ENCODE measurements around the gene GADD45A.
"Not testable (repeated sequence)": the region's sequence is repeated elsewhere in the genome, so short reads cannot be mapped to it uniquely, and the experiment has no call there.

The GADD45A gene

DNA sequence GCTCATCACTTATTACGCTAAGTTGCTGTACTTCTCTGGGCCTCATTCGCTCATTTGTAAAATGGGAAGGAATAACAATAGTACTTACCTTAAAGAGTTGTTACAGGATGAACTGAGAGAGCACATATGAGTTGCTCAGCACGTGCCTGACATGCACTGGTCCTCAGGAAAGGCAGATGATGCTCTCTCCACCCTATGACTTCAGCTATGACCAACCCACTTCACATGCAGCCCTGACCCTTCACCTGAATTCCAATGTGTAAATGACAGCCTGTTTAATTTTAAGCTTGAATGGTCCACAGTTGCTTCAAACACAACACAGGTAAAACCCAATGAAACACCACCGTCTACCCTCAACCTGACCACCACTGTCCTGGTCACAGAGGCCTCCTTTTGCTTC, 32.9 kb downstream of the GADD45A start:
- no peak for DNase-seq (ENCODE audit: low read depth in 2 of 3, low spot score in 1 of 3)

DNA sequence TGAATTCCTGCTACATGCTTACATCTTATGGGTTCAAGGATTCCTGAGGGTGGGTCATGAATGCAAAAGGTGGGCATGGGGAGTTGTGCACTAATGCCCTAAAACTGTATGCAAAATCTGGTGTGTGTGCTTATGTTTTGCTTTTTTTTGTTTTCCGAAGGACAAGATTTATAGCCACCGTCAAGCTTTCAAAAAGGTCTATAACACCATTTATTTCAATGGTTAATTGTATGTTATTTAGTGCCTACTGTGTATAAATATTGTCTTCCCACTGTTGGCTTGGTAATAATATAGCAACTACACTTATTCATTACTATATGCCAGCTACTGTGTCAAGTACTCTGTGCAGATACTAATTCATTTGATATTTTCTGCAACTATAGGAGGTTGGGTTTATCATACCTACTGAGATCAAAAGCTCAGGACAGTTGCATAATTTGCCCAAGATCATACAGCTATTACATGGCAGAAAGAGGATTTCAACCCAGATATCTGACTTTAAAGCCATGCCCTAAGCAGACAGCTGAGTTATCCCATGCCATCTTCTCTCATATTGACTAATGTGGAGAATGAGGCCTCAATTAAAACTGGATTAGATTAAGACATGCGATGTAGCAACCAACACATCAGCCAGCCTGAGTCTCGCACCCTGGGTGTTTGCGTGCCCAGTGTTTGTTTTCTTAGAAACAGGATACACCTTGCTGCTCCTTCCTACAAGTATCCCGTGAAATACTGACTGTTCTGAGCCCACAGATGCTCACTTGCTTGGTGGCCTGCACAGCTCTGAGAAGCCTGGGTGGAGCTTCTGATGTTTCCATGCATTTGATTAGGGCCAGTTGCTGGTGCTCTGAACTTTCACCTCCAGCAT, 34.6 kb downstream of the GADD45A start:
- DNase-seq (ENCODE audit: low read depth in 2 of 3, low spot score in 1 of 3) = no peak

GRCh38 chr1:67721112-67721511, 36.1 kb downstream of the GADD45A start:
- no peak for DNase-seq (ENCODE audit: low read depth in 2 of 3, low spot score in 1 of 3)

DNA sequence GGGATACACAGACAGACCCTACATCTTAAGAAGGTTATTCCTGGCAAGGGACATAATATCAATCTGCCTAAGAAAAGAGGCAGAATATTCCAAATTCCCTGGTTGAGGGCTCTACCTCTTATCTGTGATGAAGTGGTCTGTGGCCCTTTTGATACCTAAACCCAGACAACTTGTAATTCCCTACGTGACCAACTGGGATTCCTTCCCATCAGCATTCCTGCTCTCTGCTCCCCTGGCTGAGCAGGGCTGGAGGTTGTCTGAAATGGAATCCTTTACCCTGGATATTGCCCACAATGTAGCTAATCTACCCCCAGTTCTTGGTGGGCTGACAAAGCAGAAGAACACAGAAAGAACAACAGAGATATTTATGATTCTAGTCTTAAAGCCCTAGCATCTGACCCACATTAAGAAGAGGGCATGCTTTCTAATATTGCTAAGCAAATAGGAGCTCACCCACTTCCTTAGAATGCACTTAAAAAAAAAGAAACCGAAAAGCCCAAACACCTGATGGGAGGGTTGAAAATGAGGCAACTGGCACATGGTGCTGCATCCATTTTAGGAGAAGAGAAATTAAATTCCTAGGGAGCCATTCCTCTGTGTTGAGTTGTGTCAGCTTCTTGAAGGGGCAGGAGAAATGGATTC, 36.8 kb downstream of the GADD45A start:
- no peak for DNase-seq (ENCODE audit: low read depth in 2 of 3, low spot score in 1 of 3)

- no peak for DNase-seq (ENCODE audit: low read depth in 2 of 3, low spot score in 1 of 3)
These were observed 37.4 kb downstream of the GADD45A start for GRCh38 chr1:67722292-67722944.

DNA sequence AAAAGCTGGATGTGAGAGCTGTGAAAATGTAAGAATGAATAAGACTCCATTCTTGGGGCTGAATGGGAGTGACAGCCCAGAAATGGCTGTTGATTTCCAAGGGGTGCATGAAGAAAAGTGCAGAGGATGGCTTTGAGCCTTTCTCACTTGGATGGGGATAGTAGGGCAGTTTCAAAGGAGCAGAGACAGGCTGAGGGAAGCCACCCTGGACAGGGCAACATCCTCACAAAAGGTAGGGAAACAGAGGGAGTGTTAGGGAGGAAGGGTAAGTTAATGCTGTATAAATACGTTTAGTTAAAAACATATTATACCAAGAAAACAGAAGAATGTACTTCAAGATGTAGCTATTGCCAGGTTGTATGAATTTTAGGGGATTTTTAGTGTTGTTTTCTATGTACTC, 38.1 kb downstream of the GADD45A start:
- DNase-seq (ENCODE audit: low read depth in 2 of 3, low spot score in 1 of 3) = no peak

DNA sequence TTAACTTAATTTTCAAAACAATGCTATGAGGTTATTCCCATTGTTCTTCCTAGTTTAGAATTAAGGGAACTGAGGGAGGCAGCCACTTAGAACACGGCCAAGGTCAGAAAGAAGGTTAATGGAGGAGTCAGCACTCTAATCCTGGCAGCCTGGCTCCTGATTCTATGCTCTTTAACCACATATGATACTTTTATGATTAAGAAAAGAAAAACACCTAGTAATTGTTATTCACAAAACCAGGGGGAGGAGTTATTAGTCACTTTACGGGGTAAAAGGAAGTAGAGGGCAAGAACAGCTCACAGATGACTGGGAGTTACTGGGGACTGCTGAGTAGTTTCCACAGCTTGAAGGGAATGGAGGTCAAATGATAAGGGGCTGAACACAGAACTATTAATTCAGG, 38.6 kb downstream of the GADD45A start:
- peak in 2 of 3 donors; percentile 4 to 26 for DNase-seq (ENCODE audit: low read depth in 2 of 3, low spot score in 1 of 3)

DNA sequence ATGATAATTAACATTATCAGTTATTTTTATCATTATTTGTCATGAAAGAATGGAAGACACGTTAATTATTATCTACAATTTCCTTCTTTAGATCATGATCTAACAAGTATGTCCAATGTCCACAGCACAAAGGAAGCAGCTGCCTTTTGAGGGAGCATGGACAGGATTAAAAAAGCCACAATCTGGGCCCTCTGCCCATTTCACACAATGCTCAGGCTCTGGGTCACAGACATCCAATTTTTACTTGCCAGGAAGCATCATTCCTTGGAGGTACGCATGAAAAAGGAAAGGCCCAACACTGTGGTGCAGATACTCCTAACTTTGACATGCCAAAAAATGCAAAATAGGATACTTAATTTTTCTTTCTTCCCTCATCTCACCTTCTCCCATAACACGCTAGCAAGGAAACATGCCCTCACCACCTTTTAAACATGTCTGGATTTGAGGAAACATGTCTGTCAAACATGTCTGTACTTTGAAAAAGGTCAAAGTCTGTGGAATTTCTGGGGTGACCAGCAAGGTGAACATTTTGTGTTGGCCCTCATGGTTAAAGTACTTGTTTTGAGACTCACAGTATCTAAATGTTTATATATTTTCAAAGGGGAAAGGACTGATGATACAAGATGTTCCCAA, 40.0 kb downstream of the GADD45A start:
- DNase-seq (ENCODE audit: low read depth in 2 of 3, low spot score in 1 of 3) = no peak

- no peak for DNase-seq (ENCODE audit: low read depth in 2 of 3, low spot score in 1 of 3)
These were observed 41.2 kb downstream of the GADD45A start for GRCh38 chr1:67726224-67726623.

DNA sequence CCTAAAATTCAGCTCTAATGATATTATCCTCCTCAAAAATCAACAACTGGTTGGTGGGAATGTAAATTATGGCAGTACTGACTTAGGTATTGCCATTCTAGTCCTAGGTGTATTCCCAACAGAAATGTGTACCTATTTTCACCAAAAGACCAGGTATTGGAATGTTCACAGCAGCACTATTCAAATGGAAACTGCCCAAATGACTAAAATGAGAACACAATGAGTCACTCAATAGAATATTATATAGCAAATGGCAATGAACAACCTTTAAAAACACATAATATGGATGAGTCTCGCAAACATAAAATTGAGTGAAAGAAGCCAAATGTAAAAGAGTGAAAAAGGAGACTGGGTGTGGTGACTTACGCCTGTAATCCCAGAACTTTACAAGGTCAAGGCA, 44.9 kb downstream of the GADD45A start:
- no peak for DNase-seq (ENCODE audit: low read depth in 2 of 3, low spot score in 1 of 3)

GRCh38 chr1:67730312-67730711, 45.3 kb downstream of the GADD45A start:
- not testable (repeated sequence) for DNase-seq (ENCODE audit: low read depth in 2 of 3, low spot score in 1 of 3)

- DNase-seq (ENCODE audit: low read depth in 2 of 3, low spot score in 1 of 3) = no peak
These were observed 46.3 kb downstream of the GADD45A start for GRCh38 chr1:67731322-67731721.

GRCh38 chr1:67732750-67733151, 47.8 kb downstream of the GADD45A start:
- no peak for DNase-seq (ENCODE audit: low read depth in 2 of 3, low spot score in 1 of 3)

DNA sequence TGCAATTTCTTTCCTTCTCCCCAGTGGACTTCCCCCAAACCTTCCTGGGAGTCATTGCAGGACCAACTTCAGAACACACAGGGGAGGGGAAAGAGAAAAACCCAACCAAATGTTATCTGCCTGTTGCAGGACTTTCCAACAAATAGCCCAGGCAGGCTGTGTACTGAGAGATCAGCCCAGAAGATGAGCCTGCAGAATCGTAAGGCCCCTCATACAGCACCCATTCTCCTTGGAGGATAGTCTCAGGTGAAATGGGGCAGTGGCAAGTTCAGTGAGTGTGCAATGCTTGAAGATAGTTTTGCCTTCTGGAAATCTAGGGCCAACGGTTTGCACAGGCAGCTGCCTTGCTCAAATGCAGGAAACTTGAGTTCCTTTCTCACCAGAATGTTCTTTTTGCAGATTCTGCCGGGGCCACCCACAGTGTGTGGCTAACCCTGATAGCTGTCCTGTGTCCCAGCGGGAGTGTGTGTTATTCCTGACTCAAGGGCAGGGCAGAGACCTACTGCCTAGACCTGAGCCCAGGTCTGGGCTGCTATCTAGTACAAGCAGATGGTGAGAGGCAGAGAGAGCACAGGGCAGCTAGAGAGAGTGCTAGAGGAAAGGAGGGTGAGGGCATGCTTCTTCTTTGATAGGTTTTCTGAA, 48.8 kb downstream of the GADD45A start:
- DNase-seq (ENCODE audit: low read depth in 2 of 3, low spot score in 1 of 3) = no peak

GRCh38 chr1:67734323-67734690, 49.3 kb downstream of the GADD45A start:
- no peak for DNase-seq (ENCODE audit: low read depth in 2 of 3, low spot score in 1 of 3)

GRCh38 chr1:67735206-67735605, 50.2 kb downstream of the GADD45A start:
- DNase-seq (ENCODE audit: low read depth in 2 of 3, low spot score in 1 of 3) = no peak

DNA sequence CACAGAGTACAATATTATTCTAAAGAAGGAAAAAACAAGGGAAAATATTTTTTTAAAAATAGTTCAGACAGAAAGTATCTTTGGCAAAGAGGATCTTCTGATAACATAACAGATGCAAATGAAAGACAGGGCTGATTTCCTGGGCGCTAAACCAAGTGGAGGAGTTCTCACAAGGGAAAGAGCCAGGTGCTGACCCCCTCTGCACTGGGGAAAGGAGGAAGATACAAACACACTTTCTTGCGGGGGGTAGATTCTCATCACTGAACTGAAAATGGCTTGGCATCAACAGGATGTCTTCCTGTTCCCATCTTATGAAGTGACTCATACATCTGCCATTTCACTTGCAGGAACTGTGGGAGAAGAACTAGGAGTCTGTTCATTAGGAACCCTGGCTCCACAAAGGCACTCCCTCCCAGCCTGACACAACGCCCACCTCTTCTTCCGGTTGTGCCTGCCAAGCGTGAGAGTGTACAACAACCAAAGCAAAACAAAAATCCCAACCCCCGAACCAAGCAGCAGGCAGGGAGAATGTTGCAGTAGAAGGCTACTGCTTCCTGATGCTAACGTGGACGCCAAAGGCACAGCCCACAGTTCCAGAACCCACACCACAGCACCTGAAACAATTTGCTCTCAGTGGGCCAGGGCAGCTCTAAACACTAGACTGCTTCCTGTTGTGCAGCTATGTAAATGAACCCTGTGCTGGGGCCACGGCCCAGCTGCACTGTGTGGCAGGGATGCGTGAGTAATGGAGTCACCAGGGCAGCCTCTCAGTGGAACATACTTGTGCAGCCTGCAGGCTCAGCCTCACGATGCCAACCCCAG, 51.0 kb downstream of the GADD45A start:
- DNase-seq (ENCODE audit: low read depth in 2 of 3, low spot score in 1 of 3) = peak in 2 of 3 donors; percentile 26 to 35

DNA sequence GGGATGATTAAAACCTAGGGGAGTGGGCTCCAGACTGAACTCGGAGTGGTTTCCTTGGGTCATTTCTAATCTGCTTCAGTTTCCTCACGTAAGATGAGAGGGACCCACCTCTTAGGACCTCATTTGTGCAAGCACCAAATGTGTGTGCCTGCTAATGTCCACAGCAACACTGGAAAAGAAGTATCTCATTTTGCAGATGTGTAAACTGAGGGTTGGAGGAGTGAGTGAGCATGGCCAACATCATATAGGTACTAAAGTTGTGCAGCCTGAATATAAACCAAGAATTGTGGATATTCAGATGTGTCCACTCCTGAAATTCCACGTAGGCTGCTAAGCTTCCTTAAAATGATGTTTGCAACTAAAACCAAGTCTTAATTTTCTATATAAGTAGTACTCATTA, 51.7 kb downstream of the GADD45A start:
- no peak for DNase-seq (ENCODE audit: low read depth in 2 of 3, low spot score in 1 of 3)

- DNase-seq (ENCODE audit: low read depth in 2 of 3, low spot score in 1 of 3) = no peak
These were observed 52.9 kb downstream of the GADD45A start for GRCh38 chr1:67737875-67738274.

Data from stimulated activated CD4-positive, alpha-beta T cell treated with anti-CD3 and anti-CD28 coated beads, Interleukin-12 subunit alpha, Interleukin-12 subunit beta, amount 100 ng/mL, for 48 hours (primary cell).